ENCODE results near the gene ZNF768.
"Not testable (repeated sequence)": the region's sequence is repeated elsewhere in the genome, so short reads cannot be mapped to it uniquely, and the experiment has no call there.

Gene ZNF768

GRCh38 chr16:30539000-30539964 lies 12.9 kb upstream of the ZNF768 start:
- no peak overlapping the region for H3K4me3 ChIP-seq (ENCODE audit: low read depth, low read length)
- no peak for TF ChIP-seq CTCF (IDR thresholded peaks at IDR 0.05; ENCODE audit: low read depth, low read length)
- no peak for DNase-seq (ENCODE audit: low read depth, low spot score)
- in situ Hi-C loops (cut with HindIII; ENCODE audit: low sequenced_read_pairs), result no loop called here

- DNase-seq (ENCODE audit: low read depth, low spot score); H3K4me3 ChIP-seq (ENCODE audit: low read depth, low read length); in situ Hi-C loops (cut with HindIII; ENCODE audit: low sequenced_read_pairs): not testable (repeated sequence)
These were observed 10.1 kb upstream of the ZNF768 start for GRCh38 chr16:30536391-30537024.

- in situ Hi-C loops (cut with HindIII; ENCODE audit: low sequenced_read_pairs), result no loop called here
- H3K4me3 ChIP-seq (ENCODE audit: low read depth, low read length), result peak overlapping the region; percentile 73
- DNase-seq (ENCODE audit: low read depth, low spot score), result peak; percentile 64
- TF ChIP-seq CTCF (IDR thresholded peaks at IDR 0.05; ENCODE audit: low read depth, low read length), result peak; percentile 78
These were observed 9.4 kb upstream of the ZNF768 start for GRCh38 chr16:30535777-30536190.

GRCh38 chr16:30535106-30535776 lies 8.9 kb upstream of the ZNF768 start:
- TF ChIP-seq CTCF (IDR thresholded peaks at IDR 0.05; ENCODE audit: low read depth, low read length), result no peak
- DNase-seq (ENCODE audit: low read depth, low spot score), result no peak
- peak overlapping the region; percentile 73 for H3K4me3 ChIP-seq (ENCODE audit: low read depth, low read length)
- in situ Hi-C loops (cut with HindIII; ENCODE audit: low sequenced_read_pairs), result no loop called here

GRCh38 chr16:30534368-30535105 lies 8.2 kb upstream of the ZNF768 start, which contains the start of gene ZNF747:
ZNF747 (minus strand) TSS chr16:30534858; CDS start chr16:30534679, 179 bp downstream.
- TF ChIP-seq CTCF (IDR thresholded peaks at IDR 0.05; ENCODE audit: low read depth, low read length), result no peak
- in situ Hi-C loops (cut with HindIII; ENCODE audit: low sequenced_read_pairs), result no loop called here
- DNase-seq (ENCODE audit: low read depth, low spot score), result peak; percentile 83
- H3K4me3 ChIP-seq (ENCODE audit: low read depth, low read length), result peak within 1 kb of the TSS; percentile 73

GRCh38 chr16:30533748-30534367 lies 7.5 kb upstream of the ZNF768 start:
- in situ Hi-C loops (cut with HindIII; ENCODE audit: low sequenced_read_pairs), result no loop called here
- peak overlapping the region; percentile 73 for H3K4me3 ChIP-seq (ENCODE audit: low read depth, low read length)
- no peak for TF ChIP-seq CTCF (IDR thresholded peaks at IDR 0.05; ENCODE audit: low read depth, low read length)
- DNase-seq (ENCODE audit: low read depth, low spot score), result no peak
